PC-3 (cell line): Measurements from ENCODE around the gene INHBE. TPM values are rescaled to one million over a fixed set of nuclear protein-coding genes. Genes with fewer than 3 reads are reported as not detected.
"Not testable (repeated sequence)": the region's sequence is repeated elsewhere in the genome, so short reads cannot be mapped to it uniquely, and the experiment has no call there.

Source experiments
- ATAC-seq: fragments of 200-7000 bp; cut with Tn5 transposase; 2 replicates; pipeline ENCODE4 v1.9.1; 2020; ENCODE audit warnings: mild to moderate bottlenecking, moderate library complexity
- BruUV-seq: library from RNA; stranded (reverse); fragments of 400-500 nt; replicated peaks from 2 replicates; lab custom pipeline; 2021; lab: Mats Ljungman, UMichigan
- CTCF ChIA-PET: fragments of 300-600 bp; sonication (Branson Sonifier 250); formaldehyde crosslinking; loops from one replicate; lab custom pipeline; 2022; ENCODE audit warnings: antibody characterized with exemption; lab: Charles Lee
- POLR2A ChIA-PET: fragments of 300-600 bp; sonication (Branson Sonifier 250); formaldehyde crosslinking; loops from one replicate; lab custom pipeline; 2022; ENCODE audit warnings: antibody characterized with exemption; ENCODE audit not compliant: unreplicated experiment; lab: Charles Lee
- DNase-seq: peaks from one replicate; pipeline ENCODE4 v3.0.0-alpha.2; 2015
- H2AFZ ChIP-seq: fragments of 300-600 bp; sonication (generic); 2 replicates; pipeline ENCODE4 v1.6.0; 2016; ENCODE audit warnings: antibody characterized with exemption, low read length
- H3F3A ChIP-seq: fragments of 300-600 bp; sonication (generic); one replicate; pipeline ENCODE4 v1.6.0; 2017; ENCODE audit warnings: antibody characterized with exemption, low read length, control low read depth, mild to moderate bottlenecking; ENCODE audit not compliant: unreplicated experiment
- H3K27ac ChIP-seq: fragments of 300-600 bp; sonication (generic); 2 replicates; pipeline ENCODE4 v1.5.1; 2016; ENCODE audit warnings: mild to moderate bottlenecking, low read length
- H3K27me3 ChIP-seq: fragments of 300-600 bp; sonication (generic); 2 replicates; pipeline ENCODE4 v1.6.1; 2016; ENCODE audit warnings: low read length, mixed read lengths
- H3K36me3 ChIP-seq: fragments of 300-600 bp; sonication (generic); 2 replicates; pipeline ENCODE4 v1.6.1; 2016; ENCODE audit warnings: low read depth, mixed run types, low read length, mixed read lengths
- H3K4me1 ChIP-seq: fragments of 300-600 bp; sonication (generic); 2 replicates; pipeline ENCODE4 v1.5.1; 2016; ENCODE audit warnings: low read length; ENCODE audit not compliant: insufficient read depth
- H3K4me2 ChIP-seq: fragments of 300-600 bp; sonication (generic); 2 replicates; pipeline ENCODE4 v1.6.0; 2016; ENCODE audit warnings: low read length
- H3K4me3 ChIP-seq: fragments of 300-600 bp; sonication (generic); 2 replicates; pipeline ENCODE4 v1.5.1; 2016; ENCODE audit warnings: mild to moderate bottlenecking, low read length, mixed read lengths
- H3K79me2 ChIP-seq: fragments of 300-600 bp; sonication (generic); 2 replicates; pipeline ENCODE4 v1.6.1; 2017; ENCODE audit warnings: low read length, mixed read lengths
- H3K9ac ChIP-seq: fragments of 300-600 bp; sonication (generic); 2 replicates; pipeline ENCODE4 v1.6.0; 2016; ENCODE audit warnings: mild to moderate bottlenecking, low read length
- H3K9me2 ChIP-seq: fragments of 300-600 bp; sonication (generic); replicated peaks from 2 replicates; pipeline ENCODE4 v1.6.1; 2016; ENCODE audit warnings: mixed run types, low read length, mixed read lengths
- H3K9me3 ChIP-seq: fragments of 300-600 bp; sonication (generic); 2 replicates; pipeline ENCODE4 v1.6.1; 2016; ENCODE audit warnings: low read length, mixed read lengths
- H4K20me1 ChIP-seq: fragments of 300-600 bp; sonication (generic); 2 replicates; pipeline ENCODE4 v1.6.1; 2016; ENCODE audit warnings: low read length, mixed read lengths
- CTCF ChIP-seq: fragments of 300-600 bp; sonication (generic); conservative IDR thresholded peaks from 2 replicates; pipeline ENCODE4 v1.5.1; 2017; ENCODE audit warnings: antibody characterized with exemption, low read depth, mild to moderate bottlenecking, low read length
- EZH2 ChIP-seq: fragments of 300-600 bp; sonication (generic); IDR thresholded peaks from one replicate; pipeline ENCODE4 v1.6.1; 2017; ENCODE audit warnings: antibody characterized with exemption, mild to moderate bottlenecking, low read length; ENCODE audit not compliant: unreplicated experiment
- EZH2phosphoT487 ChIP-seq: fragments of 300-600 bp; sonication (generic); IDR thresholded peaks from 2 replicates; pipeline ENCODE4 v1.6.1; 2018; ENCODE audit warnings: mild to moderate bottlenecking, antibody characterized with exemption, low read length, borderline replicate concordance
- intact Hi-C: fragments of 100-400 bp; cut with micrococcal nuclease; formaldehyde crosslinking; loops from 2 replicates; pipeline ENCODE4 v1.9.0; 2023
- total RNA-seq: library from RNA; depleted of rRNA; stranded (reverse); fragments of >200 nt; gene quantifications from 2 replicates; pipeline ENCODE4 v1.2.3, GENCODE V29; 2014

Gene INHBE
- total RNA-seq, 1 experiment from 2014 or later, result not detected

- DNase-seq (no peak), ATAC-seq (no peak)
- POLR2A ChIA-PET, result no interaction called here
- Histone ChIP-seq H3K4me1 (no peaks in the 10 kb centered on the region), H3K9me3 (no peaks in the 10 kb centered on the region), H3F3A (no peaks in the 10 kb centered on the region), H2AFZ (no peak overlapping the region), H3K79me2 (peaks cover 7% of the 10 kb centered on the region; the same call in 1 of the 2 replicates), H3K27me3 (no peaks in the 10 kb centered on the region), H3K4me2 (no peak overlapping the region), H3K27ac (no peak overlapping the region), H4K20me1 (no peaks in the 10 kb centered on the region), H3K36me3 (no peaks in the 10 kb centered on the region), H3K4me3 (no peak overlapping the region), H3K9me2 (no peaks in the 10 kb centered on the region), H3K9ac (no peak overlapping the region)
- CTCF ChIA-PET, result no interaction called here
- TF ChIP-seq CTCF (no peak), EZH2 (no peak), EZH2phosphoT487 (no peak)
- intact Hi-C loops, result no loop called here
- no TSS peak for BruUV-seq
These were observed 35.6 kb upstream of the INHBE start for GRCh38 chr12:57419495-57419894.

GRCh38 chr12:57420482-57420881 lies 34.6 kb upstream of the INHBE start:
- intact Hi-C loops, result no loop called here
- DNase-seq (no peak), ATAC-seq (no peak)
- Histone ChIP-seq H2AFZ (no peak overlapping the region), H4K20me1 (no peaks in the 10 kb centered on the region), H3K9me3 (no peaks in the 10 kb centered on the region), H3K4me1 (no peaks in the 10 kb centered on the region), H3K4me3 (no peak overlapping the region), H3K4me2 (no peak overlapping the region), H3K36me3 (no peaks in the 10 kb centered on the region), H3K9ac (no peak overlapping the region), H3K27me3 (no peaks in the 10 kb centered on the region), H3K27ac (no peak overlapping the region), H3K9me2 (no peaks in the 10 kb centered on the region), H3F3A (no peaks in the 10 kb centered on the region), H3K79me2 (peaks cover 2% of the 10 kb centered on the region; the same call in 1 of the 2 replicates)
- ChIA-PET CTCF (no interaction called here), POLR2A (no interaction called here)
- TF ChIP-seq CTCF (no peak), EZH2 (no peak), EZH2phosphoT487 (no peak)
- BruUV-seq, result no TSS peak

GRCh38 chr12:57426948-57427347 lies 28.2 kb upstream of the INHBE start:
- H3K9me3 ChIP-seq, H3K9ac ChIP-seq, H3K4me2 ChIP-seq, DNase-seq, H3K27me3 ChIP-seq, H3K27ac ChIP-seq, H3K4me3 ChIP-seq, H3K36me3 ChIP-seq, H3F3A ChIP-seq, POLR2A ChIA-PET, CTCF ChIA-PET, H2AFZ ChIP-seq, H4K20me1 ChIP-seq, H3K9me2 ChIP-seq, intact Hi-C loops, ATAC-seq, BruUV-seq: not testable (repeated sequence)
- H3K4me1 ChIP-seq, result peaks cover 14% of the 10 kb centered on the region
- peaks cover 19% of the 10 kb centered on the region for H3K79me2 ChIP-seq
